ENCODE results near the gene MFN2. TPM values are rescaled to one million over a fixed set of nuclear protein-coding genes. Genes with fewer than 3 reads are reported as not detected.
A peak's percentile ranks its signal among the peaks of the same experiment; 100 is the strongest.

MFN2 gene
- total and polyA plus RNA-seq, 2 experiments from 2014 or later = 48.0 to 57.9 TPM

- TF ChIP-seq EZH2 (IDR thresholded peaks at IDR 0.05; ENCODE audit: insufficient read depth, poor library complexity, severe bottlenecking) (no peak), EZH2phosphoT487 (IDR thresholded peaks at IDR 0.05; ENCODE audit: insufficient read depth, low read depth) (no peak)
- 65% methylated on average over 16 of the region's 16 CpGs for WGBS, 2 experiments (ENCODE audit: low coverage in 1 of 2, low lambda C conversion rate in 2 of 2, missing lambda C conversion rate in 2 of 2)
- peak overlapping the region; percentile 46 for H3K4me2 ChIP-seq (ENCODE audit: unreplicated experiment)
- H3K4me1 ChIP-seq (ENCODE audit: insufficient read depth) = peaks cover 25% of the 10 kb centered on the region
- H3K9me2 ChIP-seq (ENCODE audit: insufficient read depth) = no peaks in the 10 kb centered on the region
- H3K27me3 ChIP-seq (replicated peaks; ENCODE audit: insufficient read depth) = no peaks in the 10 kb centered on the region
- in situ Hi-C loops (cut with MboI) = no loop called here
- peak overlapping the region; percentile 84 for H3K27ac ChIP-seq
- H3K9ac ChIP-seq = peak overlapping the region; percentile 58
- DNase-seq = peak; percentile 84
- peaks cover 14% of the 10 kb centered on the region; the same call in 1 of the 2 replicates for H3K36me3 ChIP-seq (ENCODE audit: low read depth)
- H3K79me2 ChIP-seq (ENCODE audit: insufficient read depth) = no peaks in the 10 kb centered on the region
- H4K20me1 ChIP-seq (ENCODE audit: insufficient read depth) = no peaks in the 10 kb centered on the region
- no peak overlapping the region for H3K4me3 ChIP-seq
- H2AFZ ChIP-seq = no peak overlapping the region
- H3F3A ChIP-seq (ENCODE audit: insufficient read depth) = peaks cover 33% of the 10 kb centered on the region
- no peaks in the 10 kb centered on the region for H3K9me3 ChIP-seq (ENCODE audit: low read depth)
Observed at GRCh38 chr1:12014141-12014991, 34.1 kb downstream of the MFN2 start.

- Histone ChIP-seq H4K20me1 (ENCODE audit: insufficient read depth) (no peaks in the 10 kb centered on the region), H3K79me2 (ENCODE audit: insufficient read depth) (peaks cover 4% of the 10 kb centered on the region; the same call in 1 of the 2 replicates), H3K27me3 (replicated peaks; ENCODE audit: insufficient read depth) (no peaks in the 10 kb centered on the region), H3K36me3 (ENCODE audit: low read depth) (peaks cover 8% of the 10 kb centered on the region; the same call in 1 of the 2 replicates), H2AFZ (no peak overlapping the region), H3K4me2 (ENCODE audit: unreplicated experiment) (peak overlapping the region; percentile 46), H3F3A (ENCODE audit: insufficient read depth) (peaks cover 33% of the 10 kb centered on the region), H3K27ac (peak overlapping the region; percentile 84), H3K9me2 (ENCODE audit: insufficient read depth) (no peaks in the 10 kb centered on the region), H3K4me3 (no peak overlapping the region), H3K9me3 (ENCODE audit: low read depth) (no peaks in the 10 kb centered on the region), H3K4me1 (ENCODE audit: insufficient read depth) (peaks cover 25% of the 10 kb centered on the region), H3K9ac (peak overlapping the region; percentile 58)
- WGBS, 2 experiments (ENCODE audit: low coverage in 1 of 2, low lambda C conversion rate in 2 of 2, missing lambda C conversion rate in 2 of 2) = 63 to 66% methylated on average over 10 of the region's 10 CpGs
- TF ChIP-seq EZH2phosphoT487 (IDR thresholded peaks at IDR 0.05; ENCODE audit: insufficient read depth, low read depth) (no peak), EZH2 (IDR thresholded peaks at IDR 0.05; ENCODE audit: insufficient read depth, poor library complexity, severe bottlenecking) (no peak)
- DNase-seq = peak; percentile 76
- in situ Hi-C loops (cut with MboI) = no loop called here
Observed at GRCh38 chr1:12015001-12015491, 34.8 kb downstream of the MFN2 start.

GRCh38 chr1:12015499-12015898 lies 35.3 kb downstream of the MFN2 start:
- H3K79me2 ChIP-seq (ENCODE audit: insufficient read depth) = peaks cover 9% of the 10 kb centered on the region; the same call in 1 of the 2 replicates
- peaks cover 25% of the 10 kb centered on the region for H3K4me1 ChIP-seq (ENCODE audit: insufficient read depth)
- peaks cover 3% of the 10 kb centered on the region; the same call in 1 of the 2 replicates for H3K36me3 ChIP-seq (ENCODE audit: low read depth)
- in situ Hi-C loops (cut with MboI) = no loop called here
- H3K9ac ChIP-seq = no peak overlapping the region
- H3K4me3 ChIP-seq = no peak overlapping the region
- H2AFZ ChIP-seq = no peak overlapping the region
- DNase-seq = no peak
- H3K9me3 ChIP-seq (ENCODE audit: low read depth) = no peaks in the 10 kb centered on the region
- no peak overlapping the region for H3K4me2 ChIP-seq (ENCODE audit: unreplicated experiment)
- H4K20me1 ChIP-seq (ENCODE audit: insufficient read depth) = no peaks in the 10 kb centered on the region
- WGBS, 2 experiments (ENCODE audit: low coverage in 1 of 2, low lambda C conversion rate in 2 of 2, missing lambda C conversion rate in 2 of 2) = 87 to 91% methylated on average over 9 of the region's 9 CpGs
- no peaks in the 10 kb centered on the region for H3K9me2 ChIP-seq (ENCODE audit: insufficient read depth)
- peaks cover 33% of the 10 kb centered on the region for H3F3A ChIP-seq (ENCODE audit: insufficient read depth)
- no peak for TF ChIP-seq EZH2 (IDR thresholded peaks at IDR 0.05; ENCODE audit: insufficient read depth, poor library complexity, severe bottlenecking)
- no peaks in the 10 kb centered on the region for H3K27me3 ChIP-seq (replicated peaks; ENCODE audit: insufficient read depth)
- peak overlapping the region; percentile 84 for H3K27ac ChIP-seq

GRCh38 chr1:12016182-12016581 lies 35.9 kb downstream of the MFN2 start:
- DNase-seq = no peak
- peaks cover 33% of the 10 kb centered on the region for H3F3A ChIP-seq (ENCODE audit: insufficient read depth)
- no peak overlapping the region for H3K9ac ChIP-seq
- no peaks in the 10 kb centered on the region for H3K9me2 ChIP-seq (ENCODE audit: insufficient read depth)
- no peak for TF ChIP-seq EZH2 (IDR thresholded peaks at IDR 0.05; ENCODE audit: insufficient read depth, poor library complexity, severe bottlenecking)
- TF ChIP-seq EZH2phosphoT487 (IDR thresholded peaks at IDR 0.05; ENCODE audit: insufficient read depth, low read depth) = no peak
- no peak overlapping the region for H3K4me3 ChIP-seq
- no peaks in the 10 kb centered on the region for H4K20me1 ChIP-seq (ENCODE audit: insufficient read depth)
- no peak overlapping the region for H2AFZ ChIP-seq
- H3K27ac ChIP-seq = no peak overlapping the region
- H3K9me3 ChIP-seq (ENCODE audit: low read depth) = no peaks in the 10 kb centered on the region
- in situ Hi-C loops (cut with MboI) = no loop called here
- 93 to 96% methylated on average over 3 of the region's 3 CpGs for WGBS, 2 experiments (ENCODE audit: low coverage in 1 of 2, low lambda C conversion rate in 2 of 2, missing lambda C conversion rate in 2 of 2)
- peaks cover 25% of the 10 kb centered on the region for H3K4me1 ChIP-seq (ENCODE audit: insufficient read depth)
- no peak overlapping the region for H3K4me2 ChIP-seq (ENCODE audit: unreplicated experiment)
- H3K27me3 ChIP-seq (replicated peaks; ENCODE audit: insufficient read depth) = no peaks in the 10 kb centered on the region
- no peaks in the 10 kb centered on the region for H3K36me3 ChIP-seq (ENCODE audit: low read depth)
- peaks cover 12% of the 10 kb centered on the region; the same call in 1 of the 2 replicates for H3K79me2 ChIP-seq (ENCODE audit: insufficient read depth)

All from GM23248 (cell line).